ENCODE measurements around the gene SHANK2.

DNA sequence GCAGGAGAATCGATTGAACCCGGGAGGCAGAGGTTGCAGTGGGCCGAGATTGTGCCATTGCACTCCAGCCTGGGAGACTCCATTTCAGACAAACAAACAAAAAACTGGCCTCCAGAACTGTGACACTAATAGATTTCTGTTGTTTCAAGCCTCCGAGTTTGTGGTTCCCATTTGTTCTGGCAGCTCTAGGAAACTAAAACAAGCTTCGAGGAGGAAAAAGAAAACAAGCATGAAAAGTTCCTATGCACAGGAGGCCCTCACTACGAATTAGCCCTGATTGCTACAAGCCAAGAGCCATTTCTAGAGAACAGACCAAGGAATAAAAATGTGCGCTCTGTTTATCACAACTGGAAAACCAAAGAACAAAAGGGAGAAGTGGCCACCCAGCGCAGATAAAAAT is 47.8 kb upstream of the SHANK2 start:
- TF ChIP-seq, protein P1, sequence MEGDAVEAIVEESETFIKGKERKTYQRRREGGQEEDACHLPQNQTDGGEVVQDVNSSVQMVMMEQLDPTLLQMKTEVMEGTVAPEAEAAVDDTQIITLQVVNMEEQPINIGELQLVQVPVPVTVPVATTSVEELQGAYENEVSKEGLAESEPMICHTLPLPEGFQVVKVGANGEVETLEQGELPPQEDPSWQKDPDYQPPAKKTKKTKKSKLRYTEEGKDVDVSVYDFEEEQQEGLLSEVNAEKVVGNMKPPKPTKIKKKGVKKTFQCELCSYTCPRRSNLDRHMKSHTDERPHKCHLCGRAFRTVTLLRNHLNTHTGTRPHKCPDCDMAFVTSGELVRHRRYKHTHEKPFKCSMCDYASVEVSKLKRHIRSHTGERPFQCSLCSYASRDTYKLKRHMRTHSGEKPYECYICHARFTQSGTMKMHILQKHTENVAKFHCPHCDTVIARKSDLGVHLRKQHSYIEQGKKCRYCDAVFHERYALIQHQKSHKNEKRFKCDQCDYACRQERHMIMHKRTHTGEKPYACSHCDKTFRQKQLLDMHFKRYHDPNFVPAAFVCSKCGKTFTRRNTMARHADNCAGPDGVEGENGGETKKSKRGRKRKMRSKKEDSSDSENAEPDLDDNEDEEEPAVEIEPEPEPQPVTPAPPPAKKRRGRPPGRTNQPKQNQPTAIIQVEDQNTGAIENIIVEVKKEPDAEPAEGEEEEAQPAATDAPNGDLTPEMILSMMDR (conservative IDR thresholded peaks at IDR 0.05 in 1 of 2, IDR thresholded peaks at IDR 0.05 in 1 of 2; ENCODE audit: extremely low read depth in 1 of 2, insufficient read depth in 1 of 2, low read depth in 1 of 2, low read length in 2 of 2) = no peak
- no peak for TF ChIP-seq EZH2 (IDR thresholded peaks at IDR 0.05; ENCODE audit: borderline replicate concordance, low read length)

Measured in mammary epithelial cell (primary cell).